Measurements from ENCODE around the gene CS. TPM values are rescaled to one million over a fixed set of nuclear protein-coding genes. Genes with fewer than 3 reads are reported as not detected.

The CS gene
- total and polyA plus RNA-seq, 4 donors = 43.1 to 204 (median 94.3) TPM

- H3K9ac ChIP-seq (ENCODE audit: insufficient read depth in 1 of 2, low read length in 2 of 2) = no peak overlapping the region
- no peak overlapping the region for H3K27ac ChIP-seq (ENCODE audit: low read depth in 1 of 2, low read length in 1 of 2)
- H3K9me3 ChIP-seq (ENCODE audit: control insufficient read depth in 4 of 4, insufficient read depth in 3 of 4, low read length in 3 of 4) = no peaks in the 10 kb centered on the region
- no peaks in the 10 kb centered on the region for H3K4me1 ChIP-seq (ENCODE audit: control insufficient read depth in 5 of 5, insufficient read depth in 5 of 5, low read length in 5 of 5)
- DNase-seq = no peak
- TF ChIP-seq CTCF (IDR thresholded peaks at IDR 0.05; ENCODE audit: control extremely low read depth, extremely low read depth) = no peak
- ATAC-seq (ENCODE audit: insufficient read depth, low FRiP score) = no peak
- H3K4me3 ChIP-seq = no peak overlapping the region
- H3K36me3 ChIP-seq (ENCODE audit: control insufficient read depth in 4 of 4, insufficient read depth in 4 of 4, low read length in 4 of 4) = peaks cover 4 to 48% (median 12%) of the 10 kb centered on the region in 4 donors
- 75 to 80% methylated on average over 5 of the region's 5 CpGs for WGBS, 2 donors
- no peaks in the 10 kb centered on the region for H3K27me3 ChIP-seq (ENCODE audit: control insufficient read depth in 3 of 3, insufficient read depth in 3 of 3, low read length in 2 of 3)
Measured at GRCh38 chr12:56236985-56237384, 63.1 kb downstream of the CS start.

- H3K9ac ChIP-seq (ENCODE audit: insufficient read depth in 1 of 2, low read length in 2 of 2) = no peak overlapping the region
- no peaks in the 10 kb centered on the region for H3K27me3 ChIP-seq (ENCODE audit: control insufficient read depth in 3 of 3, insufficient read depth in 3 of 3, low read length in 2 of 3)
- DNase-seq = no peak
- H3K4me3 ChIP-seq = no peak overlapping the region
- no peaks in the 10 kb centered on the region for H3K9me3 ChIP-seq (ENCODE audit: control insufficient read depth in 4 of 4, insufficient read depth in 3 of 4, low read length in 3 of 4)
- H3K4me1 ChIP-seq (ENCODE audit: control insufficient read depth in 5 of 5, insufficient read depth in 5 of 5, low read length in 5 of 5) = no peaks in the 10 kb centered on the region
- H3K36me3 ChIP-seq (ENCODE audit: control insufficient read depth in 4 of 4, insufficient read depth in 4 of 4, low read length in 4 of 4) = peaks cover 0 to 40% (median 10%) of the 10 kb centered on the region in 4 donors
- no peak overlapping the region for H3K27ac ChIP-seq (ENCODE audit: low read depth in 1 of 2, low read length in 1 of 2)
- 94 to 98% methylated on average over 6 of the region's 6 CpGs for WGBS, 2 donors
- no peak for ATAC-seq (ENCODE audit: insufficient read depth, low FRiP score)
- TF ChIP-seq CTCF (IDR thresholded peaks at IDR 0.05; ENCODE audit: control extremely low read depth, extremely low read depth) = no peak
Measured at GRCh38 chr12:56236091-56236490, 64.0 kb downstream of the CS start.

DNA sequence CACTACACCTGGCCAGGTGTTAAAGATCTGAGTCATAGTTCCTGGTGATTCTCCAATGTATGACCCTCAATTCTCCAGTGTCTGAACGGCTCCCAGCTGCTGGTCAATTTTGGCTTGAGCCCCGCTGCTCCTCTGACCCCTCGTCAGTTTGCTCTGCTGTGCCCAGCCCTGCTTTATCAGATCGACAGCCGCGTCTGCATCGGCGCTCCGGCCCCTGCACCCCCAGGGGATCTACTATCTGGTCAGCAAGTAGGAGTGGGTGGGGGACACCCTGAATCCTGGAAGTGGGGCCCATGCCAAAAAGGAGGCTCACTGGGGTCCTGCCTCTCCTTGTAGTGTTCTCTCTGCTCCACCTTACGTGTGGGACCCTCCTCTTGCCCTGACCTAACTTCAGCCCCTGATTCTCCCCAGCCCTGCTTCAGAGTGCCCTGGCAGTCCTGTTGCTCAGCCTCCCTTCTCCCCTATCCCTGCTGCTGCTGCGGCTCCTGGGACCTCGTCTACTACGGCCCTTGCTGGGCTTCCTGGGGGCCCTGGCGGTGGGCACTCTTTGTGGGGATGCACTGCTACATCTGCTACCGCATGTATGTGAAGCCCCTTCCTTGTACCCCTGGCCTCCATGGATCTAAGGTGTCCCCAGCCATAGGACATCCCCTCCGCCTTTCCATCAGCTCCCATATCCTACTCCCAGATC lies 65.2 kb downstream of the CS start:
- Histone ChIP-seq H3K36me3 (ENCODE audit: control insufficient read depth in 4 of 4, insufficient read depth in 4 of 4, low read length in 4 of 4) (peaks cover 0 to 31% (median 4%) of the 10 kb centered on the region in 4 donors), H3K27ac (ENCODE audit: low read depth in 1 of 2, low read length in 1 of 2) (no peak overlapping the region), H3K9me3 (ENCODE audit: control insufficient read depth in 4 of 4, insufficient read depth in 3 of 4, low read length in 3 of 4) (no peaks in the 10 kb centered on the region), H3K4me3 (no peak overlapping the region), H3K9ac (ENCODE audit: insufficient read depth in 1 of 2, low read length in 2 of 2) (no peak overlapping the region), H3K27me3 (ENCODE audit: control insufficient read depth in 3 of 3, insufficient read depth in 3 of 3, low read length in 2 of 3) (no peaks in the 10 kb centered on the region), H3K4me1 (ENCODE audit: control insufficient read depth in 5 of 5, insufficient read depth in 5 of 5, low read length in 5 of 5) (peaks cover 0 to 4% (median 0%) of the 10 kb centered on the region in 5 donors)
- ATAC-seq (ENCODE audit: insufficient read depth, low FRiP score) = no peak
- 74 to 85% methylated on average over 16 of the region's 16 CpGs for WGBS, 2 donors
- no peak for TF ChIP-seq CTCF (IDR thresholded peaks at IDR 0.05; ENCODE audit: control extremely low read depth, extremely low read depth)
- no peak for DNase-seq

- ATAC-seq (ENCODE audit: insufficient read depth, low FRiP score) (no peak), DNase-seq (no peak)
- no peaks in the 10 kb centered on the region for H3K27me3 ChIP-seq (ENCODE audit: control insufficient read depth in 3 of 3, insufficient read depth in 3 of 3, low read length in 2 of 3)
- WGBS, 2 donors = 92% methylated on average over 11 of the region's 11 CpGs
- no peak for TF ChIP-seq CTCF (IDR thresholded peaks at IDR 0.05; ENCODE audit: control extremely low read depth, extremely low read depth)
- H3K4me3 ChIP-seq = no peak overlapping the region
- no peak overlapping the region for H3K27ac ChIP-seq (ENCODE audit: low read depth in 1 of 2, low read length in 1 of 2)
- no peak overlapping the region for H3K9ac ChIP-seq (ENCODE audit: insufficient read depth in 1 of 2, low read length in 2 of 2)
- peaks cover 0 to 5% (median 0%) of the 10 kb centered on the region in 4 donors for H3K36me3 ChIP-seq (ENCODE audit: control insufficient read depth in 4 of 4, insufficient read depth in 4 of 4, low read length in 4 of 4)
- H3K9me3 ChIP-seq (ENCODE audit: control insufficient read depth in 4 of 4, insufficient read depth in 3 of 4, low read length in 3 of 4) = no peaks in the 10 kb centered on the region
- H3K4me1 ChIP-seq (ENCODE audit: control insufficient read depth in 5 of 5, insufficient read depth in 5 of 5, low read length in 5 of 5) = peaks cover 0 to 4% (median 0%) of the 10 kb centered on the region in 5 donors
Measured at GRCh38 chr12:56231184-56231582, 68.9 kb downstream of the CS start.

All from lung (tissue), 12 donors.